Sigmoid colon (tissue), 4 donors: ENCODE measurements around the gene ANKMY1.

Experiments used
- EP300 ChIP-seq, 4 donors: sonication (generic); formaldehyde crosslinking; IDR thresholded peaks; one replicate each; pipeline ENCODE4 v1.6.1; 2017; ENCODE audit warnings: antibody characterized with exemption in 4 of 4
- POLR2A ChIP-seq, 2 donors: fragments of 450-650 bp; IDR thresholded peaks; one replicate each; pipeline ENCODE4 v1.6.1; 2016; ENCODE audit warnings: antibody characterized with exemption in 2 of 2, mild to moderate bottlenecking in 2 of 2, moderate library complexity in 2 of 2
- POLR2AphosphoS5 ChIP-seq, 4 donors: sonication (generic); formaldehyde crosslinking; IDR thresholded peaks; one replicate each; pipeline ENCODE4 v1.6.1; 2017; ENCODE audit warnings: antibody characterized with exemption in 4 of 4
- TF ChIP-seq, protein P1 (sequence below), 4 experiments: fragments of 450-650 bp in 3 of 4; fragments of 200-600 bp in 1 of 4; IDR thresholded peaks; one replicate each; pipeline ENCODE4 v1.5.1; 2016 to 2019; ENCODE audit warnings: antibody characterized with exemption in 4 of 4, mild to moderate bottlenecking in 3 of 4, moderate library complexity in 2 of 4

- TF ChIP-seq POLR2A (IDR thresholded peaks at IDR 0.05) (no peak), EP300 (IDR thresholded peaks at IDR 0.05) (no peak), POLR2AphosphoS5 (IDR thresholded peaks at IDR 0.05) (no peak)
- TF ChIP-seq, protein P1, sequence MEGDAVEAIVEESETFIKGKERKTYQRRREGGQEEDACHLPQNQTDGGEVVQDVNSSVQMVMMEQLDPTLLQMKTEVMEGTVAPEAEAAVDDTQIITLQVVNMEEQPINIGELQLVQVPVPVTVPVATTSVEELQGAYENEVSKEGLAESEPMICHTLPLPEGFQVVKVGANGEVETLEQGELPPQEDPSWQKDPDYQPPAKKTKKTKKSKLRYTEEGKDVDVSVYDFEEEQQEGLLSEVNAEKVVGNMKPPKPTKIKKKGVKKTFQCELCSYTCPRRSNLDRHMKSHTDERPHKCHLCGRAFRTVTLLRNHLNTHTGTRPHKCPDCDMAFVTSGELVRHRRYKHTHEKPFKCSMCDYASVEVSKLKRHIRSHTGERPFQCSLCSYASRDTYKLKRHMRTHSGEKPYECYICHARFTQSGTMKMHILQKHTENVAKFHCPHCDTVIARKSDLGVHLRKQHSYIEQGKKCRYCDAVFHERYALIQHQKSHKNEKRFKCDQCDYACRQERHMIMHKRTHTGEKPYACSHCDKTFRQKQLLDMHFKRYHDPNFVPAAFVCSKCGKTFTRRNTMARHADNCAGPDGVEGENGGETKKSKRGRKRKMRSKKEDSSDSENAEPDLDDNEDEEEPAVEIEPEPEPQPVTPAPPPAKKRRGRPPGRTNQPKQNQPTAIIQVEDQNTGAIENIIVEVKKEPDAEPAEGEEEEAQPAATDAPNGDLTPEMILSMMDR (IDR thresholded peaks at IDR 0.05): no peak
Observed at GRCh38 chr2:240591784-240592183, 34.0 kb upstream of the ANKMY1 start.
